Ovary (tissue), 9 donors: ENCODE results near the gene CTR9. TPM values are rescaled to one million over a fixed set of nuclear protein-coding genes. Genes with fewer than 3 reads are reported as not detected.

Source experiments
- DNase-seq, 5 donors: peaks; one replicate each; pipeline ENCODE4 v3.0.0-alpha.2; 2019 to 2020
- H3K27ac ChIP-seq, 2 donors: fragments of 200-600 bp; one replicate each; pipeline versions ENCODE4 v1.5.1 to v1.8.0; 2019 to 2022
- H3K27me3 ChIP-seq: fragments of 200-600 bp; one replicate; pipeline ENCODE4 v1.8.0; 2022
- H3K36me3 ChIP-seq: fragments of 200-600 bp; sonication (generic); one replicate; pipeline ENCODE4 v1.5.1; 2019
- H3K4me1 ChIP-seq: one replicate; pipeline ENCODE4 v1.8.1; 2013; ENCODE audit warnings: mild to moderate bottlenecking, moderate library complexity; ENCODE audit not compliant: insufficient read depth
- H3K4me3 ChIP-seq: fragments of 200-600 bp; sonication (generic); one replicate; pipeline ENCODE4 v1.5.1; 2017
- H3K9me3 ChIP-seq, 2 donors: fragments of 200-600 bp in 1 of 2; sonication (generic) in 1 of 2; one replicate each; pipeline versions ENCODE4 v1.5.1 to v1.8.1; 2013 to 2019; ENCODE audit warnings: mild to moderate bottlenecking in 1 of 2, moderate library complexity in 1 of 2
- CTCF ChIP-seq, 3 donors: fragments of 450-650 bp in 2 of 3; fragments of 200-600 bp in 1 of 3; IDR thresholded peaks; one replicate each; pipeline versions ENCODE4 v1.5.1 to v1.8.0; 2016 to 2022; ENCODE audit warnings: antibody characterized with exemption in 3 of 3, mild to moderate bottlenecking in 1 of 3
- EP300 ChIP-seq: sonication (generic); formaldehyde crosslinking; IDR thresholded peaks from one replicate; pipeline ENCODE4 v1.6.1; 2017; ENCODE audit warnings: antibody characterized with exemption
- POLR2A ChIP-seq: fragments of 450-650 bp; IDR thresholded peaks from one replicate; pipeline ENCODE4 v1.6.1; 2017; ENCODE audit warnings: antibody characterized with exemption, mild to moderate bottlenecking, moderate library complexity
- WGBS, 3 donors: extraction: QIAGEN DNeasy Blood & Tissue Kit in 1 of 3; methylation state at CpG; one replicate each; pipeline versions ENCODE4 v1.1.5 to v1.1.7; 2013 to 2017; 5-methylcytosine and 5-hydroxymethylcytosine counted together
- intact Hi-C, 4 donors: fragments of 100-400 bp; cut with DNase I; formaldehyde crosslinking; loops; one replicate each; pipeline versions ENCODE4 v1.11.0 to v1.15.1; 2022 to 2023
- polyA plus RNA-seq, 2 donors: library from polyadenylated mRNA; stranded (reverse); fragments of 200-250 nt in 1 of 2; fragments of 350-450 nt in 1 of 2; fragmentation: Illumina TruSeq in 1 of 2; extraction: RNeasy Lipid Tissue Mini Kit (QIAGEN cat#74804) in 1 of 2; gene quantifications; one replicate each; pipeline ENCODE4 v1.2.3, GENCODE V29; 2013 to 2014
- total RNA-seq, 7 donors: library from RNA; depleted of rRNA in 2 of 7; stranded (reverse); fragments of >200 nt in 2 of 7; fragmentation: NEBNext Ultra II Directional in 3 of 7; extraction: Animal tissue kit (Norgen Biotek cat#: 25700) in 3 of 7; gene quantifications; one replicate each; pipeline versions ENCODE4 v1.1.0 to v1.2.4, GENCODE V29; 2016 to 2023
- donor health status: DM: no; HTN: no; CAD: no; lungs with moderate emphysema.
- donor health status: DM: no; HTN: no; CAD: no.
- donor health status: Bipolar disorder and iron deficiency.
- donor health status: DM: yes; HTN: yes; CAD: no.
- donor health status: DM: no; HTN: no; CAD: no.
- donor health status: DM: yes; HTN: yes; CAD: no.

The CTR9 gene
- total and polyA plus RNA-seq, 9 donors = 18.0 to 40.6 (median 32.1) TPM

- intact Hi-C loops = no loop called here
- Histone ChIP-seq H3K36me3 (no peaks in the 10 kb centered on the region), H3K27me3 (no peaks in the 10 kb centered on the region), H3K9me3 (no peaks in the 10 kb centered on the region), H3K4me1 (no peaks in the 10 kb centered on the region), H3K4me3 (no peak overlapping the region), H3K27ac (no peak overlapping the region)
- no peak for DNase-seq
- TF ChIP-seq POLR2A (no peak), EP300 (no peak)
- 73 to 79% (median 77%) methylated on average over 3 of the region's 3 CpGs for WGBS, 3 donors
Measured at GRCh38 chr11:10777393-10777793, 26.3 kb downstream of the CTR9 start.

DNA sequence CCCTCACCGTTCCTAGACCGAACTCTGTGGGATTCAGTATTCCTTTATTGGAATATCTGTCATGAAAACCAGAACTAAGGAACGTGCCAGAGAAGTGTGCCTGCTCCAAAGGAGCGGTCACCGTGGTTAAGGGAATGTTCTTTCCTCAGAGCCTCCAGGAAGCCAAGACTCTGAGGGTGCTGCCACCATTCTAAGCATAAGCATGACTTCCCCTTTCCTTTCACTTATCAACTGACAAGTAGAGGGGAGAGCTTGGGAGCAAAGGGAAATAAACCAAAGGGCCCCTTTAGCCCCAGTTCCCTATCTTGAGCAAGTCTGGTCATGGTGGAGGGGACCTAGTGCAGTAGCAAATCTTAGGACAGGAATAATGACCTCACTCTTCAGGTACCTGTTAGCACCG lies 26.8 kb downstream of the CTR9 start:
- 72 to 74% (median 73%) methylated on average over 6 of the region's 6 CpGs for whole genome bisulfite sequencing, 3 donors
- no peak overlapping the region for H3K27ac ChIP-seq

DNA sequence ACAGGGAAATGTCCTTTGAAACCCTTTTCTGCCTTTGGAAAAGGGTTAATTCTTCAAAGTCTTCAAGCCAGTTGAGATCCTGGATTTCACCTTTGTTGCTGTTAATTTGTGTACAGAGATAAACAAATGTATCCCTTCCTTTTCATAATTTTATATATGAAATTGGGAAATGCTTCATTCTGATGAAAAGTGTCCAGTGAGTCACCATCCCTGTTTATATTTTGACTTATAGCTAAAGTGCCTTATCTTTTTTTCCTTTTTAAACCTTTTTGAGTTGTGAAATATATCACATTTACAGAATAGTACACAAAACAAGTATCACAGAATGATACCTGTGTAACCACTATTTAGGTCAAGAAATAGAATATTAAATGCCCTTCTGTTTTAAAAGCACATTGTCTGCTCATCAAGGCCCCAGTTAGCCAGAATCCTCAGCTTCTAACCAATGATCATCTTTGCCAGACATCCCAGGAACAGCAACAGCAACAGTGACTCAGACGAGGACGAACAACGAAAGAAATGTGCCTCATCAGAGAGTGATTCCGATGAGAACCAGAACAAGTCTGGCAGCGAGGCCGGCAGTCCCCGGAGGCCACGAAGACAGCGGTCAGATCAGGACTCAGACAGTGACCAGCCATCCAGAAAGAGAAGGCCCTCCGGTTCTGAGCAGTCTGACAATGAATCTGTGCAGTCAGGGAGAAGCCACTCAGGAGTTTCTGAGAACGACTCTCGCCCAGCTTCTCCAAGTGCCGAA lies 27.3 kb downstream of the CTR9 start:
- no peak for TF ChIP-seq CTCF (IDR thresholded peaks at IDR 0.05)
- TF ChIP-seq EP300 = no peak
- no peak for TF ChIP-seq POLR2A
- Histone ChIP-seq H3K9me3 (no peaks in the 10 kb centered on the region), H3K4me1 (no peaks in the 10 kb centered on the region), H3K4me3 (no peak overlapping the region), H3K27ac (no peak overlapping the region), H3K27me3 (no peaks in the 10 kb centered on the region), H3K36me3 (no peaks in the 10 kb centered on the region)
- intact Hi-C loops = no loop called here
- 67 to 79% (median 73%) methylated on average over 13 of the region's 13 CpGs for WGBS, 3 donors
- no peak for DNase-seq

More for the DNA sequence above, 26.8 kb downstream of the CTR9 start:
- H3K4me3 ChIP-seq = no peak overlapping the region
- no peak for DNase-seq
- H3K9me3 ChIP-seq = no peaks in the 10 kb centered on the region
- H3K36me3 ChIP-seq = no peaks in the 10 kb centered on the region
- no peaks in the 10 kb centered on the region for H3K27me3 ChIP-seq
- H3K4me1 ChIP-seq = no peaks in the 10 kb centered on the region
- TF ChIP-seq EP300 (no peak), CTCF (IDR thresholded peaks at IDR 0.05) (no peak), POLR2A (no peak)
- intact Hi-C loops = no loop called here

- 58 to 73% (median 68%) methylated on average over 1 of the region's 1 CpG for WGBS, 3 donors
- intact Hi-C loops = no loop called here
- no peak for TF ChIP-seq POLR2A
- no peak for TF ChIP-seq CTCF (IDR thresholded peaks at IDR 0.05)
- TF ChIP-seq EP300 = no peak
- H3K27ac ChIP-seq = no peak overlapping the region
- no peaks in the 10 kb centered on the region for H3K27me3 ChIP-seq
- H3K9me3 ChIP-seq = no peaks in the 10 kb centered on the region
- no peak overlapping the region for H3K4me3 ChIP-seq
- H3K4me1 ChIP-seq = no peaks in the 10 kb centered on the region
- no peaks in the 10 kb centered on the region for H3K36me3 ChIP-seq
- DNase-seq = no peak
Measured at GRCh38 chr11:10779086-10779485, 28.0 kb downstream of the CTR9 start.

GRCh38 chr11:10780040-10780439 lies 29.0 kb downstream of the CTR9 start:
- H3K4me3 ChIP-seq = no peak overlapping the region

More at GRCh38 chr11:10780040-10780439, 29.0 kb downstream of the CTR9 start:
- no peaks in the 10 kb centered on the region for H3K27me3 ChIP-seq
- H3K36me3 ChIP-seq = no peaks in the 10 kb centered on the region
- H3K27ac ChIP-seq = no peak overlapping the region
- H3K4me1 ChIP-seq = no peaks in the 10 kb centered on the region
- TF ChIP-seq EP300 (no peak), CTCF (IDR thresholded peaks at IDR 0.05) (no peak), POLR2A (no peak)
- intact Hi-C loops = loop anchor here in 1 of 4 donors (10.0 kb wide), 1 partner anchor 225 kb away; no protein-coding TSS in a partner anchor
- no peak for DNase-seq
- no peaks in the 10 kb centered on the region for H3K9me3 ChIP-seq
- WGBS, 3 donors = 88 to 98% (median 95%) methylated on average over 2 of the region's 2 CpGs
